Caco-2 (cell line): ENCODE data around the gene MAML1. TPM values are rescaled to one million over a fixed set of nuclear protein-coding genes. Genes with fewer than 3 reads are reported as not detected.

Experiments used
- BruUV-seq: library from RNA; stranded (reverse); fragments of 400-500 nt; replicated peaks from 2 replicates; lab custom pipeline; 2021; lab: Mats Ljungman, UMichigan
- CTCF ChIA-PET: fragments of 300-600 bp; sonication (Branson Sonifier 250); formaldehyde crosslinking; loops from one replicate; lab custom pipeline; 2022; ENCODE audit warnings: antibody characterized with exemption; lab: Charles Lee
- POLR2A ChIA-PET: fragments of 300-600 bp; sonication (Branson Sonifier 250); formaldehyde crosslinking; loops from one replicate; lab custom pipeline; 2022; ENCODE audit warnings: antibody characterized with exemption; lab: Charles Lee
- DNase-seq, 2 experiments: peaks; one replicate each; pipeline versions ENCODE4 v3.0.0 to v3.0.0-alpha.2; 2020 to 2022
- H3K27me3 ChIP-seq: replicated peaks from 2 replicates; pipeline ENCODE4 v1.6.0; 2011; ENCODE audit warnings: low read length; ENCODE audit not compliant: control insufficient read depth, insufficient read depth
- H3K36me3 ChIP-seq: 2 replicates; pipeline ENCODE4 v1.5.1; 2011; ENCODE audit warnings: low read length; ENCODE audit not compliant: control insufficient read depth, insufficient read depth
- H3K4me1 ChIP-seq: fragments of 250-450 bp; sonication (Bioruptor Pico); 2 replicates; pipeline ENCODE4 v1.5.1; 2020; ENCODE audit warnings: mild to moderate bottlenecking
- H3K4me3 ChIP-seq: 2 replicates; pipeline ENCODE4 v1.5.1; 2011; ENCODE audit warnings: low read depth, mild to moderate bottlenecking, control low read depth, low read length
- H3K9me3 ChIP-seq: fragments of 250-450 bp; sonication (Bioruptor Pico); 2 replicates; pipeline ENCODE4 v1.5.1; 2020; ENCODE audit warnings: mild to moderate bottlenecking, moderate library complexity
- H3K27ac Mint-ChIP-seq: one replicate; pipeline ENCODE4 v1.8.0; 2022; ENCODE audit warnings: mixed read lengths; ENCODE audit not compliant: unreplicated experiment
- H3K27me3 Mint-ChIP-seq: one replicate; pipeline ENCODE4 v1.8.0; 2022; ENCODE audit warnings: mixed read lengths; ENCODE audit not compliant: insufficient read depth, unreplicated experiment
- H3K36me3 Mint-ChIP-seq: one replicate; pipeline ENCODE4 v1.8.0; 2022; ENCODE audit warnings: mild to moderate bottlenecking, mixed read lengths; ENCODE audit not compliant: insufficient read depth, unreplicated experiment
- H3K4me1 Mint-ChIP-seq: one replicate; pipeline ENCODE4 v1.8.0; 2022; ENCODE audit warnings: low read depth, mixed read lengths; ENCODE audit not compliant: unreplicated experiment
- H3K4me3 Mint-ChIP-seq: one replicate; pipeline ENCODE4 v1.8.0; 2022; ENCODE audit warnings: mild to moderate bottlenecking, moderate library complexity, mixed read lengths; ENCODE audit not compliant: unreplicated experiment
- H3K9me3 Mint-ChIP-seq: one replicate; pipeline ENCODE4 v1.8.0; 2022; ENCODE audit warnings: mixed read lengths; ENCODE audit not compliant: unreplicated experiment
- CTCF ChIP-seq, 2 experiments: fragments of 200-600 bp in 1 of 2; IDR thresholded peaks; 1 replicate in 1 of 2; 2 replicates in 1 of 2; pipeline versions ENCODE4 v1.5.1 to v1.8.0; 2011 to 2022; ENCODE audit warnings: antibody characterized with exemption in 1 of 2, control low read depth in 1 of 2, inconsistent platforms in 1 of 2, low read depth in 1 of 2, low read length in 1 of 2, mild to moderate bottlenecking in 1 of 2, moderate library complexity in 1 of 2; ENCODE audit not compliant: insufficient read depth in 1 of 2, severe bottlenecking in 1 of 2, unreplicated experiment in 1 of 2
- intact Hi-C: fragments of 100-400 bp; cut with micrococcal nuclease; formaldehyde crosslinking; loops from one replicate; pipeline ENCODE4 v1.10.0; 2022; ENCODE audit not compliant: unreplicated experiment
- total RNA-seq: library from RNA; stranded (reverse); gene quantifications from 2 replicates; pipeline ENCODE4 v1.2.3, GENCODE V29; 2022

The MAML1 gene
- total RNA-seq, 1 experiment from 2014 or later, result 41.3 TPM

- H3K4me3 Mint-ChIP-seq, result no peak overlapping the region
- peaks cover 17% of the 10 kb centered on the region for H3K4me1 Mint-ChIP-seq
- Histone ChIP-seq H3K9me3 (no peaks in the 10 kb centered on the region), H3K27me3 (no peaks in the 10 kb centered on the region), H3K4me3 (no peak overlapping the region), H3K36me3 (peaks cover 7% of the 10 kb centered on the region), H3K4me1 (peaks cover 24% of the 10 kb centered on the region)
- peaks cover 72% of the 10 kb centered on the region for H3K36me3 Mint-ChIP-seq
- H3K27ac Mint-ChIP-seq, result peak overlapping the region; percentile 47
- TF ChIP-seq CTCF (IDR thresholded peaks at IDR 0.05; ENCODE audit: insufficient read depth in 1 of 2, low read depth in 1 of 2, low read length in 1 of 2, severe bottlenecking in 1 of 2, unreplicated experiment in 1 of 2), result no peak
- CTCF ChIA-PET, result no interaction called here
- DNase-seq, result no peak
- H3K9me3 Mint-ChIP-seq, result no peaks in the 10 kb centered on the region
- POLR2A ChIA-PET, result no interaction called here
- BruUV-seq, result no TSS peak
- H3K27me3 Mint-ChIP-seq, result no peaks in the 10 kb centered on the region
- intact Hi-C loops, result loop anchor here (10.0 kb wide), 1 partner anchor 191 kb away; the partner anchor contains the start of gene HNRNPH1
Measured at GRCh38 chr5:179815491-179816249, 83.0 kb downstream of the MAML1 start.

- Mint-ChIP-seq H3K9me3 (no peaks in the 10 kb centered on the region), H3K4me3 (no peak overlapping the region), H3K27ac (no peak overlapping the region), H3K27me3 (no peaks in the 10 kb centered on the region), H3K36me3 (peaks cover 72% of the 10 kb centered on the region), H3K4me1 (peaks cover 17% of the 10 kb centered on the region)
- no TSS peak for BruUV-seq
- DNase-seq, result no peak
- no peaks in the 10 kb centered on the region for H3K9me3 ChIP-seq
- H3K27me3 ChIP-seq, result no peaks in the 10 kb centered on the region
- POLR2A ChIA-PET, result no interaction called here
- CTCF ChIA-PET, result no interaction called here
- H3K4me1 ChIP-seq, result peaks cover 24% of the 10 kb centered on the region
- intact Hi-C loops, result loop anchor here (10.0 kb wide), 1 partner anchor 192 kb away; the partner anchor contains the start of gene HNRNPH1
- H3K36me3 ChIP-seq, result peaks cover 7% of the 10 kb centered on the region
- no peak for TF ChIP-seq CTCF (IDR thresholded peaks at IDR 0.05; ENCODE audit: insufficient read depth in 1 of 2, low read depth in 1 of 2, low read length in 1 of 2, severe bottlenecking in 1 of 2, unreplicated experiment in 1 of 2)
- H3K4me3 ChIP-seq, result no peak overlapping the region
Measured at GRCh38 chr5:179816401-179816795, 83.8 kb downstream of the MAML1 start.

- Mint-ChIP-seq H3K9me3 (no peaks in the 10 kb centered on the region), H3K27ac (no peak overlapping the region), H3K27me3 (no peaks in the 10 kb centered on the region), H3K36me3 (peaks cover 72% of the 10 kb centered on the region), H3K4me1 (peaks cover 20% of the 10 kb centered on the region), H3K4me3 (no peak overlapping the region)
- TF ChIP-seq CTCF (IDR thresholded peaks at IDR 0.05; ENCODE audit: insufficient read depth in 1 of 2, low read depth in 1 of 2, low read length in 1 of 2, severe bottlenecking in 1 of 2, unreplicated experiment in 1 of 2), result no peak
- intact Hi-C loops, result loop anchor here (10.0 kb wide), 1 partner anchor 192 kb away; the partner anchor contains the start of gene HNRNPH1
- Histone ChIP-seq H3K36me3 (peaks cover 7% of the 10 kb centered on the region), H3K27me3 (no peaks in the 10 kb centered on the region), H3K4me3 (no peak overlapping the region), H3K4me1 (peaks cover 25% of the 10 kb centered on the region), H3K9me3 (no peaks in the 10 kb centered on the region)
- CTCF ChIA-PET, result no interaction called here
- BruUV-seq, result no TSS peak
- DNase-seq, result no peak
- POLR2A ChIA-PET, result no interaction called here
Measured at GRCh38 chr5:179816796-179817469, 84.3 kb downstream of the MAML1 start.
